HG02571 (cell line): ENCODE results near the gene LDLRAD4.
"Not testable (repeated sequence)": the region's sequence is repeated elsewhere in the genome, so short reads cannot be mapped to it uniquely, and the experiment has no call there.

Experiments
- ATAC-seq: cut with Tn5 transposase; IDR thresholded peaks from one replicate; pipeline ENCODE4 v1.9.1; 2021; ENCODE audit warnings: mild to moderate bottlenecking, moderate library complexity; ENCODE audit not compliant: unreplicated experiment

LDLRAD4 gene

DNA sequence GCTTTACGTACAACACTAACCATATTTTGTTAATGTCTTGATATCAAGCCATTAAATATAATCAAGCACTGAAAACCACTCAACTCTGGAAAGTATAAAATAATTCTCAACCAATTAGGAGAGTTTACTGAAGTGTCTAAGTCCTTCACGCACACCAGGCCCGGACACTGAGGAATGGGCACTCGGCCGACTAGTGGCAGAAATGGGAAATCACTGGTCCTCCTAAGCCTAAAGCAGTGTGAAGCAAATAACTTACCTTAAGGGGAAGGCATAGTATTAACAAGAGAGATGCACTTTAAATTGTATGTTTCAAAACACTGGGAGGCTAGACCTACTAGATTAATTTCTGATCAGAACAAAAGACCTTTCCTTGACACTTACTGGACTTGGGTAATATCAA is 462.1 kb downstream of the LDLRAD4 start:
- ATAC-seq: no peak

DNA sequence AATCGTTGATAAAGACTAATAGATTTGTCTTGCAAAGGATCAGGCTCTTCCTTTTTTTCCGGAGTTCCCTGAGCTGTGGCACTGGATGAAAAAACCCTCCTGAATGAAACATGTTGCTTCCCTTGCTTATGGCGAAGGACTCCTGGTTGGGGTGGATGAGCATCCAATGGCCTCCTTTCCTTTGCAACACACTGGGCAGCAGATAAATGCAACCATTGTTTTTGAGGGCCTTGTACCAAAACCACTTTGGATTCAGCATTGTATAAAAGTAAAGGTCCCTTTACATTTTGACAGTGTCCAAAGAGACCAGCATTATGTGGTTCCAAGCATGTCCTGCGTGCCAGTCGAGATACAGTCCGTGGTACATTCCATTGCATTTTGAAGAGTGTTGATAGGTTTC is 463.1 kb downstream of the LDLRAD4 start:
- ATAC-seq: no peak

DNA sequence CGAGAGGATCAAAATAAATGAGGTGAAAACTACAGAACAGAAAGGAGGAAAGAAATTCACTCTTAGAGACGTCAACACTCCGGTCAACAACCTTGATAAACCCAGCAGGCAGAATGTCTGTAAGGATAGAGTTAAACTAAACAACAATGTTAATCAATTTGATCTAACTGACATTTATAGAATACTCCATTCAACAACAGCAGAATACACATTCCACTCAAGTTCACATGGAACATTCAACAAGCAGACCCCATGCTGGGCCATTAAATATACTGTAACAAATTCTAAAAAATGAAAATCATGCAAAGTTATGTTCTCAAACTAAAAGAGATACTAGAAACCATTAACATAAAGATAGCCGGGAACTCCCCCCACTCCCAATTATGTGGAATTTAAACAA is 466.0 kb downstream of the LDLRAD4 start:
- ATAC-seq: no peak

DNA sequence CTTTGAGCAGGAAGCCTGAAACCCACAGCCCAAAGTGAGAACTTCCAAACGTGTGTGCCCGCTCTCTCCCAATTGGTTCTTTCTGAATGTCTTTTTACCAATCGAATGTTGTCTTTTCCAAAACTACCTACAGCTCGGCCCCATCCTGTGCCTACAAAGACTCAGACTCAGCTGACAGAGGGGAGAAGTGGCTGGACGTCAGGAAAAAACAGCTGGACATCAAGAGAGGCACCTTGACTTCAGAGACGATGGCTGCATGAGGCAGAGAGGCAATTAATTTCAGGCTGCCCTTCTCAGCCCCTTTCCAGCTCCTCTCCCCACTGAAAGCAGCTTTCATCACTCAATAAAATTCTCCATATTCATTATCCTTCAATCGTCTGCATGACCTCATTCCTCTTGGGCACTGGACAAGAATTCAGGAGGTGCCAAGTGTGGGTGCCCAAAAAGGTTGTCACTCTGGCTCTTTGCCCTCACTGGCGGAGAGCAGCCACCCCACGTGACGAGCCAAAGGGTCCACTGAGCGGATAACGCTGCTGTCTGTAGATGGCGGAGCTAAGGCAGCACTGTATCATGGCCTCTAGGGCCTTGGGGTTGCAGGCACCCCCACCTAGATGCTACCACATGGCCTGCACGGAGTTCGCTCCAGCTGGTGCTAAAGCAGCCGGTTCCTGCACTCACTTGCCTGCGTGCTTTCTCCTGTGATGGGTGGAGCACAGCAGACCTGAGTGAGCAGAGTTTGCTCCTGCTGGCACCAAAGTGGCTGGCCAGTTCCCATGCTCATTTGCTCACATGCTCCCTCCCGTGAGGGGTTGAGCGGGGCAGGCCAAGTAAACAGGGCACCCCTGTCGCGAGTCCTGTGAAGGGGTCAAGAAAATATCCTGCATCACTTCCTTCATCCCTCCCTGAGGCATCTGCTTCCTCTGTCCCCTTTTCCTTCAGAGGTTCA is 469.9 kb downstream of the LDLRAD4 start:
- ATAC-seq: no peak

DNA sequence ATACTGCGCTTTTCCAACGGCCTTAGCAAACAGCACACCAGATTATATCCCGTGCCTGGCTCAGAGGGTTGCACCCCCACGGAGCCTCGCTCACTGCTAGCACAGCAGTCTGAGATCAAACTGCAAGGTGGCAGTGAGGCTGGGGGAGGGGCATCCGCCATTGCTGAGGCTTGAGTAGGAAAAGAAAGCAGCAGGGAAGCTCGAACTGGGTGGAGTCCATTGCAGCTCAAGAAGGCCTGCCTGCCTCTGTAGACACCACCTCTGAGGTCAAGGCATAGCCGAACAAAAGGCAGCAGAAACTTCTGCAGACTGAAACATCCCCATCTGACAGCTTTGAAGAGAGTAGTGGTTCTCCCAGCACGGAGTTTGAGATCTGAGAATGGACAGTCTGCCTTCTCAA is 471.5 kb downstream of the LDLRAD4 start:
- ATAC-seq: not testable (repeated sequence)

DNA sequence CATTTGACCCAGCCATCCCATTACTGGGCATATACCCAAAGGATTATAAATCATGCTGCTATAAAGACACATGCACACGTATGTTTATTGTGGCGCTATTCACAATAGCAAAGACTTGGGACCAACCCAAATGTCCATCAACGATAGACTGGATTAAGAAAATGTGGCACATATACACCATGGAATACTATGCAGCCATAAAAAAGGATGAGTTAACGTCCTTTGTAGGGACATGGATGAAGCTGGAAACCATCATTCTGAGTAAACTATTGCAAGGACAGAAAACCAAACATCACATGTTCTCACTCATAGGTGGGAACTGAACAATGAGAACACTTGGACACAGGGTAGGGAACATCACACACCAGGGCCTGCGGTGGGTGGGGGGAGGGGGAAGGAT is 476.8 kb downstream of the LDLRAD4 start:
- ATAC-seq: not testable (repeated sequence)

DNA sequence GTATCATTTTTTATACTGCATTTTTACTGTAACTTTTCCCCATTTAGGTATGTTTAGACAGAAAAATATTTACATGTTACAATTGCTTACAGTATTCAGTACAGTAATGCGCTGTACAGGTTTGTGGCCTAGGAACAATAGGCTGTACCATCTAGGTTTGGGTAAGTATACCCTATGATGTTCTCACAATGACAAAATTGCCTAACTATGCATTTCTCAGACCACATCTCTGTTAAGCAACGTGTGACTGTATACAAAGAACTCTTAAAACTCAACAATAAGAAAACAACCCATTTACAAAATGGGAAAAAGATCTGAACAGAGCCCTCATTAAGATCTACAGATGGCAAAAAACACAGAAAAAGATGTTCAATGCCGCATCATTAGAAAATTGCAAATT is 478.4 kb downstream of the LDLRAD4 start:
- ATAC-seq: no peak

DNA sequence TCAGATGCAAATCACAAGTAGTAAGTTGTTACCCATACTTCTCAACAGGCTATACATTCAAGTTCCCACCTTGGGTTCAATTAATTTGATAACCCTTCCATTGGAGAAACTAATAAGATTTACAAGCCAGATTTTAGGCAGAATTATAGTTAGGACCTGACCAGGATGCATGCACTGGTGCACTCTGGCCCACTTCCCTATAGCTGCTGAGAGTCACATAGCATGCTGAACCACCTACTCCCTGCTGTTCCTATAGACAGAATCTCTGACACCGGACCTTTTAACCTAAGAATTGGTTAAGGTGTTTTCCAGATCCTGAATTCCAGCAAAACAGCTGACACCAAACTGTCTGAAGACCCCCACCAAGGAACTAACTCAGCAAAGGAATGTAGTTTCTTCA is 481.6 kb downstream of the LDLRAD4 start:
- no peak for ATAC-seq
